ENCODE data around the gene NACA2. TPM values are rescaled to one million over a fixed set of nuclear protein-coding genes. Genes with fewer than 3 reads are reported as not detected.

NACA2 gene
- total RNA-seq, 1 donor from 2014 or later: not detected

GRCh38 chr17:61611323-61611722 is 20.3 kb upstream of the NACA2 start:
- Mint-ChIP-seq H3K4me3 (ENCODE audit: unreplicated experiment) (no peak overlapping the region), H3K27ac (ENCODE audit: unreplicated experiment) (no peak overlapping the region), H3K27me3 (ENCODE audit: unreplicated experiment) (peaks cover 3% of the 10 kb centered on the region), H3K9me3 (ENCODE audit: unreplicated experiment) (no peaks in the 10 kb centered on the region), H3K4me1 (ENCODE audit: low read depth, unreplicated experiment) (no peaks in the 10 kb centered on the region), H3K36me3 (ENCODE audit: unreplicated experiment) (no peaks in the 10 kb centered on the region)
- no peak for TF ChIP-seq CTCF (IDR thresholded peaks at IDR 0.05; ENCODE audit: partially characterized antibody, unreplicated experiment)
- DNase-seq: no peak

GRCh38 chr17:61605692-61606091 is 14.7 kb upstream of the NACA2 start:
- Mint-ChIP-seq H3K4me3 (ENCODE audit: unreplicated experiment) (no peak overlapping the region), H3K27me3 (ENCODE audit: unreplicated experiment) (peaks cover 2% of the 10 kb centered on the region), H3K27ac (ENCODE audit: unreplicated experiment) (no peak overlapping the region), H3K4me1 (ENCODE audit: low read depth, unreplicated experiment) (no peaks in the 10 kb centered on the region), H3K9me3 (ENCODE audit: unreplicated experiment) (no peaks in the 10 kb centered on the region), H3K36me3 (ENCODE audit: unreplicated experiment) (no peaks in the 10 kb centered on the region)
- TF ChIP-seq CTCF (IDR thresholded peaks at IDR 0.05; ENCODE audit: partially characterized antibody, unreplicated experiment): no peak
- no peak for DNase-seq

- DNase-seq: no peak
- Mint-ChIP-seq H3K36me3 (ENCODE audit: unreplicated experiment) (no peaks in the 10 kb centered on the region), H3K27ac (ENCODE audit: unreplicated experiment) (no peak overlapping the region)
Measured at GRCh38 chr17:61601297-61601696, 10.3 kb upstream of the NACA2 start.

GRCh38 chr17:61600621-61601020 is 9.6 kb upstream of the NACA2 start:
- H3K9me3 Mint-ChIP-seq (ENCODE audit: unreplicated experiment): no peaks in the 10 kb centered on the region
- no peak overlapping the region for H3K27ac Mint-ChIP-seq (ENCODE audit: unreplicated experiment)
- H3K4me3 Mint-ChIP-seq (ENCODE audit: unreplicated experiment): no peak overlapping the region
- H3K4me1 Mint-ChIP-seq (ENCODE audit: low read depth, unreplicated experiment): peaks cover 5% of the 10 kb centered on the region
- H3K36me3 Mint-ChIP-seq (ENCODE audit: unreplicated experiment): no peaks in the 10 kb centered on the region
- TF ChIP-seq CTCF (IDR thresholded peaks at IDR 0.05; ENCODE audit: partially characterized antibody, unreplicated experiment): no peak
- no peak for DNase-seq
- H3K27me3 Mint-ChIP-seq (ENCODE audit: unreplicated experiment): no peaks in the 10 kb centered on the region

More at GRCh38 chr17:61601297-61601696, 10.3 kb upstream of the NACA2 start:
- TF ChIP-seq CTCF (IDR thresholded peaks at IDR 0.05; ENCODE audit: partially characterized antibody, unreplicated experiment): no peak
- Mint-ChIP-seq H3K4me1 (ENCODE audit: low read depth, unreplicated experiment) (peaks cover 5% of the 10 kb centered on the region), H3K4me3 (ENCODE audit: unreplicated experiment) (no peak overlapping the region), H3K9me3 (ENCODE audit: unreplicated experiment) (no peaks in the 10 kb centered on the region), H3K27me3 (ENCODE audit: unreplicated experiment) (peaks cover 1% of the 10 kb centered on the region)

- Mint-ChIP-seq H3K4me1 (ENCODE audit: low read depth, unreplicated experiment) (peaks cover 5% of the 10 kb centered on the region), H3K27me3 (ENCODE audit: unreplicated experiment) (no peaks in the 10 kb centered on the region), H3K36me3 (ENCODE audit: unreplicated experiment) (no peaks in the 10 kb centered on the region), H3K4me3 (ENCODE audit: unreplicated experiment) (no peak overlapping the region), H3K9me3 (ENCODE audit: unreplicated experiment) (no peaks in the 10 kb centered on the region), H3K27ac (ENCODE audit: unreplicated experiment) (no peak overlapping the region)
- DNase-seq: no peak
- no peak for TF ChIP-seq CTCF (IDR thresholded peaks at IDR 0.05; ENCODE audit: partially characterized antibody, unreplicated experiment)
Measured at GRCh38 chr17:61599608-61600007, 8.6 kb upstream of the NACA2 start.

Data from glutamatergic neuron (in vitro differentiated cells).